ENCODE data around the gene PGRMC2.
"Not testable (repeated sequence)": the region's sequence is repeated elsewhere in the genome, so short reads cannot be mapped to it uniquely, and the experiment has no call there.

The PGRMC2 gene

DNA sequence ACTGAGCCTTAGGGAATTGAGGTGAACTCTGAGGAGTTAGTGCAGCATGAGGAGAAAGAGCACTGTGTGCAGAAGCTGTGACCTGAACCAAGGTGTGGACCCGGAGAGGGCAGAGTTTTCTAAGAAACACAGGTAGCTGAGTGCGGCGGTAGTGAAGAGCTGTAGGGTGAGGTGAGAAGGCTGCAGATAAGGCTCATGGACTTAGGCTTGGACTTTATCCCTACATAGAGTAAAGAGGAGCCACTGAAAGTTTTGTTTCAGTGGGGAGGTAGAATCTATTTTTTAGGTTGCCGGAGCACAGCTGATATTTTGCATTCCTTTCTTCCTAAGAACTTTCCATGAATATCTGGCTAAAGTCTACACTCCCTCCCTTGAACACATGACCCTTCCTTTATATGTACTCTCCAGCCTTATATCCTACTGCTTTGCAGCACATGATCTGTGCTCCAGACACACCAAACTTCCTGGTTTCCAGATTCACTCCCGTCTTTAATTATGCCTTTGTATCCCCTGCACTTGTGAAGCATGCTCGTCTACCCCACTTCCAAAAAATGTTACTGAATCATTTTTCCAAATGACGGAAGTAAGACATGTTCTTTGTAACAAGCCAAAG is 10.6 kb upstream of the PGRMC2 start:
- DNase-seq: no peak

- DNase-seq: no peak
Measured at GRCh38 chr4:128295255-128295654, 7.6 kb upstream of the PGRMC2 start.

GRCh38 chr4:128294464-128294863 is 6.9 kb upstream of the PGRMC2 start:
- no peak for DNase-seq

DNA sequence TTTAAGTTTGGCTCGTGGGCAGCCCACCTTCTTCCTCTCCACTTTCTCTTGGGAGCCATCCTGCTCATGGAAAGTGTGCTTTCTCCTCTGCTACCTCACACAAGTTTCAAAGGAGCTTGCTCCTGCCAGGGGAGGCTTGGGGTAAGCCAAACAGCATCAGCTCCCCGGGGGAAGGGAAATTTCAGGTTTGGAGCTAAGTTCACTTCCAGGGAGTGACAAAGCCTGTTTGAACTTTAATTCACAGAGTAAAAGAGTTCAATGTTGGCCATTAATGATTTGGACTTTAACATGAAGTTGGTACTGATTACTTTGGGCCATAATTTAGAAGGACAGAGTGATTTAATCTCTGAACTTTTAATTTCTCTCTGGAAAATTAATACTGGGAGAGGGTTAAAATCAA is 4.7 kb upstream of the PGRMC2 start:
- no peak for DNase-seq

DNA sequence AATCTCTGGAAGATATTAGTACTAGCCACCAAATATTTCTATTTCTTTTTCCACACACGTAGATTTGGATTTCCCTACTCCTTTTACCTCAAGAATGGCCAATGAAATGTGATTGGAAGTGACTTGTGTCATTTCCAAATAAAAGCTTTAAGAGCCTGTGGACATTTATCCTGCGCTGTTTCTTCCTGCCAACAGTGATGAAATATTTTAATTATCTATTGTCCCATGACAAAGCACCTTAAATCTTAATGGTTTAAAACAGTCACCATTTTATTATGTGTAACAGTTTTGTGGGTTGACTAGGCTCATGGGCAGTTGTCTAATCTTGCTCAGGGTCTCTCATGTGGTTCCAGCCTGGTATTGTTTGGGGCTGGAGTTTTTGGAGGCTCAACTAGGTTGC is 3.5 kb upstream of the PGRMC2 start:
- DNase-seq: no peak

DNA sequence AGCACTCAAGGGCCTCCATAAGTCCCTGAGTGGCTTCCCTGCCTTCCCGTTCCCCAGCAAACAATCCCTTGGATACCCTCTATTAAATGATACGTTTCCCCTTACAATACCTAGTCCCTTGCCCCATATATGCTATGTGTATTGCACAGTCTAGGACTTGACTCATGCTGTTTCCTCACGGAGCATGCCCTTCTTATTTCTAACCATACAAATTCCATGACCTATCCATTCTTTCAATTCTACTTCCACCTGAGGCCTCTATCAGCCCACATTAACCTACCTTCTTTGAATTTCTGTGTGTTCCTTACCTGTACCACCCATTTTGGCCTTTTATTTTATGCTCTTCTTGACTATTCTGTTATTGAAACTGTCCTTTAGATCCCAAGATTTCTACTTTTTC is 2.9 kb upstream of the PGRMC2 start:
- no peak for DNase-seq

DNA sequence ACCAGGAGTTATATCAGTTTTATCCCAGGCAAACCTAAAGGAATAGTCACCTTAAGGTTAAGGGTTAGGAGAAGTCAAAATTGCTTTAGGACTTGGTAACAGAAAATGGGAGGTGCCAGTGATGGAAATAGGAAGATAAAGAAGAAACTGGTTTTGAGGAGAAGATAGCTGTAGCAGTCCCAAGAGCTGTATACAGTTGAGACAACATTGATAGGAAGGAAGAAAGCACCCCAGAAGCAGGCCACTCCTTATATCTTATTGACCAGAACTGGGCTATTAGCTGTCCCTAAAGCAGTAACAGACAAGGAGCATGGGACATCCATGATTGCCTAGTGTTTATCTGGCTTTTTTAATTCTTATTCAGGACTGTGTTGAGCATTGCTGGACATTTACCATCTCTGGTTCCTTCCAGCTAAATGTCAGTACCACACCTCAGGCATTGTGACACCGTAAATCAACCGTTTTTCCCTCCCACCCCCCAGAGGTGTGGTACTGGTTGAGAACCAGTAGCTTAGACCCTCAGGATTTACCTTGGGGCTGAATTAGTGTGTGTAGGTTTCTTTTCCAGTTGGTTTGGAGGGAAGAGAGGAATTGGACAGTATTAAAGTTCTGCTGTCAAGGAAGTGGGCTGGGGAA is 2.0 kb upstream of the PGRMC2 start:
- no peak for DNase-seq

DNA sequence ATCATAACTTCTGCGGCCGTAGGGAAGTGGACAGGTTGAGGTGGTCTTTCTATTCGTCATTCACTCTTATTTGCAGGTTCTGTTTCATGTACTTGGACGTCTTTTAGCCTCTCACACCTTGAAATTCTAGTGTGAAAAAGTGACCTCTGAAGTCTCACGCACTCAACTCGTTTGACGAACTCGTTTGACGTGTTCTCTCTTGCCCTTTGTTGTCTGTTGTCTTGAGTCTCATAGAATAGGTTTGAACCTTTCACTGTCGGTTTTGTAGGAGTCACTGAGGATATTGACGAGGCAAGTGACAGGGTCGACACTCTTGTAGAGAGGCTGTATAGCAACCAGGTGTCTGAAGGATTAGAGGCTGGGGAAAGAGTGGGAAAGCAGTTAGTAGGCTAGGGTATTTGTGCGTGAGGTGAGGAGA is 1.1 kb upstream of the PGRMC2 start:
- peak; percentile 18 for DNase-seq

GRCh38 chr4:128287871-128288688 is 467 bp upstream of the PGRMC2 start:
- DNase-seq: peak; percentile 99

DNA sequence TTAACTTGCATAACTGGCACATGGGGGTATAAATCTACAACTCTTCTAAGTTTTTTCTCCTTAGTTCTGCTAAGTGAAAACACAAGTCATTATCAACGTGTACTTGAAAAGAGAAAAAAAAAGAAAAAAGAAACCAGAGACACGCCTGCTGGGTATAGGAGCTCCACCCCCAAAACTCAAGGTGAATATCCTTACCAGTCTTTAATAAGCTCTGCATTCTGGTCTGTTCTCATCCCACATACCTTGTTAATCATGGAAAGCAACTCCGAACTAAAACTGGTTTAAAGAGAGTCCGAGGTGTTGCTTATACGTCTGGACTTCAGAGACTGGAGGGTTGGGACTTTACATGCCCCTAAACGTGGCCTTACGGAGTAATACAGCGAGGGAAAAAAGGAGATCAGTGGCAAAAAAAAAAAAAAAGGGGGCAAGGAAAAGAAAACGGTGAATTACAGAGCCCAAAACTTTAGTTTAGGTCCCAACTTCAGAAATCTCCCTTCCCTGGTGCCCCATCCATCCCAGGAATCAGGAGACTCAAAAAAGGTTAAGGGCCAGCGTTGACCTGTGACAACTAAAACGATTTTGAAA is 1.0 kb downstream of the PGRMC2 start:
- peak; percentile 61 for DNase-seq

DNA sequence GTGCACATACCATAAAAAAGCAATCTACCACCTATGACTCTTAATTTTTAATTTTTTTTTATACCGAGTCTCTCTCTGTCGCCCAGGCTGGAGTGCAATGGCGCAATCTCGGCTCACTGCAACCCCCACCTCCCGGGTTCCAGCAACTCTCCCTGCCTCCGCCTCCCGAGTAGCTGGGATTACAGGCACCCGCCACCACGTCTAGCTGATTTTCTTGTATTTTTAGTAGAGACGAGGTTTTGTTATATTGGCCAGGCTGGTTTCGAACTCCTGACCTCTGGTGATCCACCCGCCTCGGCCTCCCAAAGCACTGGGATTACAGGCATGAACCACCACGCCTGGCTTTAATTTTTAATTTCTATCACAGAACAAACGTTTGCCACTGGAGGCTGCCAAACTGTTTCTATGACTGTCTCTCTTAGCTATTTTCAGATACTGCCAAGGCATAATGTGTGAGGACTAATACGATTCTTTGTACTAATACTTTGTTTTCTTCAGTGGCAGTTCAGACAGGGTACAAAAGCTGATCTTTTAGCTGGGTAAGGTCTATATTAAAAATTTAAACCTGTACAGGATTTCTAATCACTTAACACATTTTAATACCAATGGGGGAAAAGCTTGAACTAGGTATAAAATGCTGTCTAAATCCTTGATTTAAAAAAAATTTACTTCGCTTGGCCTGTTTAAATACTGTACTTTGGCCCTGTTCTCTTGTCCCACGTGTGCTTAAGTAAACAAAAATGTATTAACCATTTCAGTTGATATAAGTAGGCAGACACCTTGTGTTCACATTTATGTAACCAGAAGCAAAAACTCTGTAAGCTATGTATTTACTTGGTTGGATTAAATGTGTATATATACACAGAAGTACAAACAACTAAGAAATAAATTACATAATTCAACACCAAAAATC is 2.3 kb downstream of the PGRMC2 start:
- DNase-seq: peak; percentile 31

DNA sequence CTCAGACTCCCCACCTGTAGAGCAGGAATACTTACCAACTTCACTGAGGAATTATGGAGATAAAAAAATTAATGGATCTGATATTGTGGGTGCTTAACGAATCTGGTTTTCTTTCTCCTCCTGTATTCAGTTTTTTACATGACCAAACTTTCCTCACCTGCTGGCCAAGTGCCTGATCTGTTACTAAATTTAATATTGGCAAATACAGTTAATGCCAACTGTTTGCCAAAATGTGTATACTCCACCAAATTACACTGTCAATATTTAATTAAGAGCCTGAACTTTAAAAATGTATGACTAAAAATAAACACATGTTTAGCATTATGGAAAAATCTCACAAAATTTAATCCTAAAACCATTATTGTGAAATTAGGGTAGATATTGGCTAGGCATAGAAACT is 3.3 kb downstream of the PGRMC2 start:
- DNase-seq: no peak

- no peak for DNase-seq
Measured at GRCh38 chr4:128283071-128283470, 4.5 kb downstream of the PGRMC2 start.

DNA sequence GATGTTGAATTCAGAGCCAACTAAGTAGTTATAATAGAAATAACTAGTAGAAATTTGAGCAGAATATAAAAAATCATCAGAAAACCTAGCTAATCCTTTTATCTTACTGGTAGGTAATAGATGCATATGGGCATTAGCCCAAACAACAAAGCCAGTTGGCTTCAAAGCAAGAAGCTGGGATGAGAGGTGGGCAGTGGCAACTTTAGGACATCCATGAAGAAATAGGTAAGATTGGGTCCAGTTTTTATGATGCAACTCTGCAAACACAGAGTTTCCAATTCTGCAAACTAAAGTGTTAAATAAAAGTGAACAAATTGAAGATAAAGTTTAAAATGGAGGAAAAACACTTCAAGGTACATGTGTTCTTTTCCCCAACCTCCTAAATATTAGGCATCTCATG is 5.1 kb downstream of the PGRMC2 start:
- DNase-seq: no peak

DNA sequence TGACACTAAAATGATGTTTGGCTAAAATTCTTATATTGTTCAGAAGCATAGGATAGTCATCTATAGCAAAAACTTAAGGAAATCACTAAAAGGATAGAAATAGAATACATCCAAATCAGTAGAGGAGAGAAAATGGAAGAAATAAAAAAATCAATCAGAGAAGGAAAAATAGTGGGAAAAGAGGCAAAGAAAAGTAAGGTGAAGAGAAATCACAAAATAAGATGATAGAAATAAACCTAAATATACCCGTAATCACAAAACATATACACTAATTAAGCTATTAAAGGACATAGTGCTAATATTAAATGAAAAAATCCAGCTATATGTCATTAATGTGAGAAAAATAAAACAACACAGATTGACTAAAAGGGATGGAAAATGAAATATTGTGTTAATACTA is 6.3 kb downstream of the PGRMC2 start:
- no peak for DNase-seq

DNA sequence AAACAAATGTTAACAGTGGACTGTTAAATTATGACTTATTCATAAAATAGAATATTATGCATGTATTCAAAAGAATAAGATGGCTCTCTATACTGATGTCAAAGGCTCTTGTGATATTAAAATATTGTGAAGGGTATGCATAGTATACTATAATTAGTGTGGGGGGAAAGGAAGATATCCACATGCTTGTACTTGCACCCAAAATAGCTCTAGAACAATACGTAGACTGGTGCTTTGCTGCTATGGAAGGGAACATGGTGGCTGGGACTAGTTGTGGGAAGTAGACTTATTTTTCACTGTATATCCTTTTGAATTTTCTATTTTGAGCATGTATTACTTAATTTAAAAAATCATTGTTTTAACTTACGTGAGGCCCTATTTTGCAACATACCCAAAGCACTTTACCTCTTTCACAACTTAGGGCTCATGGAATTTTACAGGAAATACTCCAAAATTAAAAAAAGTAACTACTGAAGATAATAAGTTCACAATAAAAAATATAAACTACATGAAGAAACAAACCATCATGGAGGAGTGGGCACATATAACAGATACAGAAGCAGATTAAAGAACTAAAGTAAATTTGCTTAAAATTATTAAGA is 7.9 kb downstream of the PGRMC2 start:
- no peak for DNase-seq

DNA sequence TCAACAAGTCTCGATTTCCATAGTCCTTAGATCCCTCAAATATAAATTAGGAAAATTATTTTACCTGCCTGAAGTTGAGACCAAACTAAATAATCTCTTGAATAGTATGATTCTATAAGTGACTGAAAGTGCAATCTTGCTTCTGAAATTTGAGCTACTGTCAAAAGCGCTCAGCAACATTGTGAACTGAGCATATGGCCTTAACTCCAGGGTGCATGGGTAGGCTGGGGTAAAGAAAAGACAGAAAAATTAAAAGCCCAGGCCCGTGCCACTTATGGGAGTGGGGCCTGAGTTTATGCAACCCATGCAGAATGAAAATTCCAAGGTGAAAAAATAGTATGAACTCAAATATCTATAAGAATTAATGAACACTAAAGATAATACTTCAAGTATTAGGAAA is 9.8 kb downstream of the PGRMC2 start:
- DNase-seq: no peak

DNA sequence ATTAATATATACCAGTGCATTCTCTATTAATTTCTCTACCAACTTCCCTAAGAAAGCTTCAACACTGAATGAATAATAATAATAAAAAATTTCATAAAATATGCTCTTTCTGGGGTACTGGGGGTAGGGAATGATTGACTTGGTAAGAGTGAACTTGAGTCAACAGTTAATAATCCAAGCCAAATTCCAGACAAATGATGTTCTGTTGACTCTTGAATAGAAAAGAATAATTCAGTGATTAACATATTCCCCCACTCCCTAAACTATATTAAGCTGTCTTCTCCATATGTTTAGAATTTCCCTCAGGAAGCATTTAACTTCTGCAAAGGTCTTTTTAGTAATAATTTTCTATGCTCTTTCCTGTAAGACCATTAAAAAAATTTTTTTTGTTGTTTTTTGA is 12.3 kb downstream of the PGRMC2 start:
- peak; percentile 79 for DNase-seq

DNA sequence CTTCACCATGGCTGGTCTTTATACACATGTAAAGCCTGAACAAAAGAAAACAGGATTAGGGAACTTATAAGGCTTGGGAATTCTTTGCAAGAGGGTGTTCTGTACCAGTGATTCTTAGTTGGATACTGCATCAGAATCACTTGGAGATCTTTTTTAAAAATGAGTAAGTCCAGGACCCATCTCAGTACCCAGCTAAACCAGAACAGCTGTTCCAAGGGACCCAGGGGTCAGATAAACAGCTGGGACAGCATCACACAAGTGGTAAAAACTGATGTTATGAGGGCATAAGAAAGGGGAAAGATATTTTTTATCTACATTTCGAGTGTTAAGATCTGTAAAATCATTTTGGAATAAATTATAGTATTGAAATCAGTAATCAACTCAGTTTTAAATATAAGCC is 16.1 kb downstream of the PGRMC2 start:
- no peak for DNase-seq

GRCh38 chr4:128268970-128269369 is 18.6 kb downstream of the PGRMC2 start:
- DNase-seq: no peak

DNA sequence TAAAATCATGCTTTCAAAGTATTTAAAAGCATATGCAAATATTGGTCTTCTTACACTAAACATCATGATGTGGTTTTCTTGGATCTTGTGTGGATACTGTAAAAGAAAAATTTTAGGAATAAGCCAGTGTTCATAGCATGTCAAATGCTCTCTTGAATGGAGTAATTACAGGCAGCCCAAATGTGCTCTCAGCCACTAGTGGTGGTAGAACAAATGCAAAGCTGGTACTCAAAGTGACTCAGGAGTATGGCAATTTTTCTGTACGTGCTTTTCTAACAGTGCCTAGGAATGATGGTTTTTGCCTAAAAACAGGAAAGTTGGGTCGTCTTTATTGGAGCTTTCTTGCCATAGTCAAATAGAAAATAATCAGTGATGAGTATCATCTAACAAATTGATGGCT is 19.9 kb downstream of the PGRMC2 start:
- DNase-seq: no peak

GRCh38 chr4:128267171-128267570 is 20.4 kb downstream of the PGRMC2 start:
- DNase-seq: not testable (repeated sequence)
